Mesendoderm (in vitro differentiated cells): Measurements from ENCODE around the gene MGAT3. TPM values are rescaled to one million over a fixed set of nuclear protein-coding genes. Genes with fewer than 3 reads are reported as not detected.

Experiments used
- DNase-seq: peaks from one replicate; pipeline ENCODE4 v3.0.0; 2013
- H2AK5ac ChIP-seq: 2 replicates; pipeline ENCODE4 v1.6.1; 2013; ENCODE audit warnings: low read length, inconsistent platforms
- H2BK120ac ChIP-seq: 2 replicates; pipeline ENCODE4 v1.6.1; 2013; ENCODE audit warnings: low read depth, mild to moderate bottlenecking, low read length, moderate library complexity, mixed read lengths
- H2BK15ac ChIP-seq: replicated peaks from 2 replicates; pipeline ENCODE4 v1.6.1; 2013; ENCODE audit warnings: low read depth, mild to moderate bottlenecking, moderate library complexity
- H2BK5ac ChIP-seq: 2 replicates; pipeline ENCODE4 v1.6.1; 2013; ENCODE audit warnings: low read length, inconsistent platforms
- H3K18ac ChIP-seq: 2 replicates; pipeline ENCODE4 v1.6.1; 2013; ENCODE audit warnings: mild to moderate bottlenecking, low read length, mixed read lengths
- H3K23ac ChIP-seq: one replicate; pipeline ENCODE4 v1.6.1; 2013; ENCODE audit warnings: low read length
- H3K27ac ChIP-seq: 2 replicates; pipeline ENCODE4 v1.5.1; 2013; ENCODE audit warnings: low read depth, mild to moderate bottlenecking, inconsistent platforms, low read length, moderate library complexity
- H3K27me3 ChIP-seq: 2 replicates; pipeline ENCODE4 v1.6.1; 2013; ENCODE audit warnings: low read length, control low read depth, mild to moderate bottlenecking, inconsistent platforms; ENCODE audit not compliant: insufficient read depth, poor library complexity
- H3K36me3 ChIP-seq: 2 replicates; pipeline ENCODE4 v1.6.1; 2013; ENCODE audit warnings: low read length, inconsistent platforms; ENCODE audit not compliant: control insufficient read depth, insufficient read depth
- H3K4ac ChIP-seq: one replicate; pipeline ENCODE4 v1.6.1; 2013; ENCODE audit warnings: low read depth, mild to moderate bottlenecking, low read length, moderate library complexity
- H3K4me1 ChIP-seq: 2 replicates; pipeline ENCODE4 v1.6.1; 2013; ENCODE audit warnings: low read depth, low read length, inconsistent platforms; ENCODE audit not compliant: control insufficient read depth
- H3K4me2 ChIP-seq: 2 replicates; pipeline ENCODE4 v1.6.1; 2013; ENCODE audit warnings: low read length
- H3K4me3 ChIP-seq: 2 replicates; pipeline ENCODE4 v1.5.1; 2013; ENCODE audit warnings: mild to moderate bottlenecking, low read length
- H3K56ac ChIP-seq: one replicate; pipeline ENCODE4 v1.6.1; 2013; ENCODE audit warnings: low read length
- H3K79me1 ChIP-seq: 2 replicates; pipeline ENCODE4 v1.6.1; 2013; ENCODE audit warnings: low read length, inconsistent platforms
- H3K79me2 ChIP-seq: 2 replicates; pipeline ENCODE4 v1.6.1; 2013; ENCODE audit warnings: mild to moderate bottlenecking, low read length; ENCODE audit not compliant: control insufficient read depth, insufficient read depth
- H3K9ac ChIP-seq: 2 replicates; pipeline ENCODE4 v1.6.1; 2013; ENCODE audit warnings: low read length, inconsistent platforms
- H4K5ac ChIP-seq: one replicate; pipeline ENCODE4 v1.6.1; 2013; ENCODE audit warnings: low read length
- H4K8ac ChIP-seq: one replicate; pipeline ENCODE4 v1.6.1; 2013; ENCODE audit warnings: low read depth, mild to moderate bottlenecking, control low read depth, low read length, moderate library complexity
- WGBS: extraction: QIAGEN DNeasy Blood & Tissue Kit; methylation state at CpG from one replicate; pipeline ENCODE4 v1.1.7; 2013; ENCODE audit warnings: low lambda C conversion rate, missing lambda C conversion rate; ENCODE audit not compliant: insufficient coverage; ENCODE audit errors: extremely low coverage; 5-methylcytosine and 5-hydroxymethylcytosine counted together
- polyA plus RNA-seq, 2 experiments: library from polyadenylated mRNA; stranded (reverse); fragments of 200-250 nt; gene quantifications; one replicate each; pipeline ENCODE4 v1.2.3, GENCODE V29; 2013

MGAT3 gene, protein sequence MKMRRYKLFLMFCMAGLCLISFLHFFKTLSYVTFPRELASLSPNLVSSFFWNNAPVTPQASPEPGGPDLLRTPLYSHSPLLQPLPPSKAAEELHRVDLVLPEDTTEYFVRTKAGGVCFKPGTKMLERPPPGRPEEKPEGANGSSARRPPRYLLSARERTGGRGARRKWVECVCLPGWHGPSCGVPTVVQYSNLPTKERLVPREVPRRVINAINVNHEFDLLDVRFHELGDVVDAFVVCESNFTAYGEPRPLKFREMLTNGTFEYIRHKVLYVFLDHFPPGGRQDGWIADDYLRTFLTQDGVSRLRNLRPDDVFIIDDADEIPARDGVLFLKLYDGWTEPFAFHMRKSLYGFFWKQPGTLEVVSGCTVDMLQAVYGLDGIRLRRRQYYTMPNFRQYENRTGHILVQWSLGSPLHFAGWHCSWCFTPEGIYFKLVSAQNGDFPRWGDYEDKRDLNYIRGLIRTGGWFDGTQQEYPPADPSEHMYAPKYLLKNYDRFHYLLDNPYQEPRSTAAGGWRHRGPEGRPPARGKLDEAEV
- polyA plus RNA-seq (2013, experiment 1 of 2): 2.4 TPM
- 2.4 TPM for polyA plus RNA-seq (2013, experiment 2 of 2)

GRCh38 chr22:39456522-39457197, at the start of gene MGAT3:
Gene MGAT3 (plus strand): TSS chr22:39457012. CDS start chr22:39487348, 30,336 bp downstream.
- peak within 1 kb of the TSS; percentile 95 for H3K18ac ChIP-seq
- no peak for DNase-seq
- no CpG with 5 or more reads among the region's 80 CpGs for WGBS
- no peaks in the 10 kb centered on the region for H3K79me1 ChIP-seq
- H3K23ac ChIP-seq: peak within 1 kb of the TSS; percentile 37
- H2BK15ac ChIP-seq: no peak within 1 kb of the TSS
- no peak within 1 kb of the TSS for H3K27ac ChIP-seq
- H4K8ac ChIP-seq: no peak within 1 kb of the TSS
- H2BK5ac ChIP-seq: no peak within 1 kb of the TSS
- H3K79me2 ChIP-seq: peaks cover 1% of the 10 kb centered on the region
- H3K36me3 ChIP-seq: no peaks in the 10 kb centered on the region
- peak within 1 kb of the TSS; percentile 61 for H3K4me2 ChIP-seq
- no peak within 1 kb of the TSS for H2AK5ac ChIP-seq
- H3K9ac ChIP-seq: peak within 1 kb of the TSS; percentile 76
- H2BK120ac ChIP-seq: peak within 1 kb of the TSS; percentile 16
- H3K56ac ChIP-seq: peak within 1 kb of the TSS; percentile 90
- peak within 1 kb of the TSS; percentile 79 for H3K4ac ChIP-seq
- peaks cover 13% of the 10 kb centered on the region for H3K4me1 ChIP-seq
- H4K5ac ChIP-seq: no peak within 1 kb of the TSS
- no peaks in the 10 kb centered on the region for H3K27me3 ChIP-seq
- peak within 1 kb of the TSS; percentile 43 for H3K4me3 ChIP-seq

DNA sequence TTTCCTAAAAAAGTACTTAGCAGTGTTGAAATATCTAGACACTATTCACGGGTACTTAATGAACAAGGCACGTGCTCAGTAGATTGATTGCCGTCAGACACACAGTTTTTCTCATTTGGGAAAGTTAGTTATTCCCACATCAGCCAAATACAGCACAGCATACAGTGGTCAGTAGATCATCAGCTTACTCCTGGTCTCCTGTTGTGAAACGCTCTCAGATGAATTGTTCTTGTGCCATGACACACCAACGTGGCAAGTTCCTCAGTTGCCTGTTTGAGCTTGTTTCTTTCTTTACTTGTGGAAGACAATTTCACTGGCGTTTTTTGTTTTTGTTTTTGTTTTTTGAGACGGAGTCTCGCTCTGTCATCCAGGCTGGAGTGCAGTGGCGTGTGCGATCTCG, 48.6 kb upstream of the MGAT3 start:
- Histone ChIP-seq H3K36me3 (no peaks in the 10 kb centered on the region), H4K8ac (no peak overlapping the region), H3K18ac (no peak overlapping the region), H3K79me2 (no peaks in the 10 kb centered on the region), H2BK120ac (no peak overlapping the region), H3K27me3 (no peaks in the 10 kb centered on the region), H3K9ac (no peak overlapping the region), H2AK5ac (no peak overlapping the region), H4K5ac (no peak overlapping the region), H2BK5ac (no peak overlapping the region), H3K27ac (no peak overlapping the region), H3K56ac (no peak overlapping the region), H2BK15ac (no peak overlapping the region), H3K4ac (no peak overlapping the region), H3K4me3 (no peak overlapping the region), H3K4me1 (no peaks in the 10 kb centered on the region), H3K4me2 (no peak overlapping the region), H3K79me1 (no peaks in the 10 kb centered on the region), H3K23ac (no peak overlapping the region)
- no CpG with 5 or more reads among the region's 11 CpGs for WGBS
- no peak for DNase-seq

DNA sequence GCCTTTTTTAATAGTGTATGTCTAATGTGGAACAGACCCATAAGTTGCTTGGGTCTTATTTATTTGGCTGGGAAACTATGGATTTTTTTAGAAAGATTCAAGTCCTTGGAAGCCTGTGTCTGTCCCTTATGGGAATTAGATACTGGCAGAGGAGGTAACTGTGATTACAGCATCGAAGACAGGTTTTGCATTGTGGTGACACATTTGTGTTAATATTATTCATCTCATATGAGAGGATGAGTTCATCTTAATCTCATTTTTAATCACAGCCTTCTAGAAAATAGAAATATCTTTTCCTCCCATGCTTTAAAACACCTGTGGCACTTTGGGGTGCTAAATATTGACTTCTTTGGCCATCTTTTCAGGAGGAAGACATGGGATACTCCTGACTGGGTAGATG, 48.0 kb upstream of the MGAT3 start:
- no peak overlapping the region for H4K8ac ChIP-seq
- H3K79me2 ChIP-seq: no peaks in the 10 kb centered on the region
- no peak overlapping the region for H2BK120ac ChIP-seq
- H3K4me2 ChIP-seq: no peak overlapping the region
- H3K18ac ChIP-seq: no peak overlapping the region
- DNase-seq: no peak
- no peak overlapping the region for H2BK15ac ChIP-seq
- no peaks in the 10 kb centered on the region for H3K4me1 ChIP-seq
- H3K9ac ChIP-seq: no peak overlapping the region
- no peak overlapping the region for H3K23ac ChIP-seq
- H3K4me3 ChIP-seq: no peak overlapping the region
- H3K79me1 ChIP-seq: no peaks in the 10 kb centered on the region
- no peaks in the 10 kb centered on the region for H3K27me3 ChIP-seq
- no peaks in the 10 kb centered on the region for H3K36me3 ChIP-seq
- H3K56ac ChIP-seq: no peak overlapping the region
- no peak overlapping the region for H3K27ac ChIP-seq
- WGBS: no CpG with 5 or more reads among the region's 1 CpG
- no peak overlapping the region for H3K4ac ChIP-seq
- no peak overlapping the region for H2AK5ac ChIP-seq
- no peak overlapping the region for H2BK5ac ChIP-seq
- H4K5ac ChIP-seq: no peak overlapping the region

GRCh38 chr22:39409516-39410029, 47.2 kb upstream of the MGAT3 start:
- H3K79me2 ChIP-seq: no peaks in the 10 kb centered on the region
- H3K27ac ChIP-seq: no peak overlapping the region
- H2AK5ac ChIP-seq: no peak overlapping the region

DNA sequence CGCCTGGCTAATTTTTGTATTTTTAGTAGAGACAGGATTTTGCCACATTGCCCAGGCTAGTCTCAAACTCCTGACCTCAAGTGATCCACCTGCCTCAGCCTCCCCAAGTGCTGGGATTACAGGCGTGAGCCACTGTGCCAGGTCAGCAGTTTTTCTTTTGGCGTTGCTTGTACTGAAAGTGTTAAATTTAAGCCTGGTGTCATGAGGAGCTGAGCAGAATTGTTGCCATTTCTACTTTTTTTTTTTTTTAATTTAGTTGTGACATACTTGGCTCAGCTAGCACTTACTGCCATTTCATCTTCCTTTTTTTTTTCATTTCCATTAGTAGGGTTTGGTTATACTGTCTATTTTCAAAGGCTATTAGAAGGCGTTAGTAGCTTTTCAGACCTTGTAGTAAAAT, 46.5 kb upstream of the MGAT3 start:
- no peaks in the 10 kb centered on the region for H3K79me1 ChIP-seq
- H2BK5ac ChIP-seq: no peak overlapping the region
- no peaks in the 10 kb centered on the region for H3K79me2 ChIP-seq
- no peak overlapping the region for H4K8ac ChIP-seq
- H3K4me2 ChIP-seq: no peak overlapping the region
- no peak overlapping the region for H3K9ac ChIP-seq
- no peak overlapping the region for H3K4me3 ChIP-seq
- no peak overlapping the region for H2AK5ac ChIP-seq
- H3K27ac ChIP-seq: no peak overlapping the region
- no peak overlapping the region for H2BK120ac ChIP-seq
- H3K18ac ChIP-seq: no peak overlapping the region
- H3K56ac ChIP-seq: no peak overlapping the region
- no CpG with 5 or more reads among the region's 4 CpGs for WGBS
- H2BK15ac ChIP-seq: no peak overlapping the region
- no peak for DNase-seq
- H3K4ac ChIP-seq: no peak overlapping the region
- H4K5ac ChIP-seq: no peak overlapping the region
- no peaks in the 10 kb centered on the region for H3K36me3 ChIP-seq
- no peaks in the 10 kb centered on the region for H3K4me1 ChIP-seq
- H3K27me3 ChIP-seq: no peaks in the 10 kb centered on the region
- H3K23ac ChIP-seq: no peak overlapping the region

More at GRCh38 chr22:39409516-39410029, 47.2 kb upstream of the MGAT3 start:
- H4K5ac ChIP-seq: no peak overlapping the region
- DNase-seq: no peak
- H3K4me2 ChIP-seq: no peak overlapping the region
- H3K27me3 ChIP-seq: no peaks in the 10 kb centered on the region
- no peak overlapping the region for H3K9ac ChIP-seq
- no peak overlapping the region for H4K8ac ChIP-seq
- no peak overlapping the region for H2BK120ac ChIP-seq
- H3K4me1 ChIP-seq: no peaks in the 10 kb centered on the region
- H3K79me1 ChIP-seq: no peaks in the 10 kb centered on the region
- H3K4ac ChIP-seq: no peak overlapping the region
- no peak overlapping the region for H3K4me3 ChIP-seq
- H2BK15ac ChIP-seq: no peak overlapping the region
- H3K36me3 ChIP-seq: no peaks in the 10 kb centered on the region
- no peak overlapping the region for H3K23ac ChIP-seq
- no peak overlapping the region for H3K18ac ChIP-seq
- H2BK5ac ChIP-seq: no peak overlapping the region
- peak overlapping the region; percentile 22 for H3K56ac ChIP-seq
- WGBS: no CpG with 5 or more reads among the region's 11 CpGs
